AG09319 (cell line): ENCODE data around the gene GATA3.

Experiments used
- DNase-seq: peaks from one replicate; pipeline ENCODE4 v3.0.0-alpha.2; 2010; ENCODE audit warnings: low read depth; ENCODE audit errors: extremely low read depth
- CTCF ChIP-seq: IDR thresholded peaks from 2 replicates; pipeline ENCODE4 v1.5.1; 2011; ENCODE audit warnings: low read depth, mild to moderate bottlenecking, inconsistent platforms, low read length, moderate library complexity

Gene GATA3

GRCh38 chr10:8084799-8085198 is 30.3 kb downstream of the GATA3 start:
- DNase-seq, result no peak
- no peak for TF ChIP-seq CTCF

- TF ChIP-seq CTCF, result no peak
- DNase-seq, result no peak
These were observed 30.8 kb downstream of the GATA3 start for GRCh38 chr10:8085251-8085650.

GRCh38 chr10:8086315-8086714 is 31.8 kb downstream of the GATA3 start:
- TF ChIP-seq CTCF, result no peak
- DNase-seq, result no peak

- DNase-seq, result no peak
- TF ChIP-seq CTCF, result no peak
These were observed 34.0 kb downstream of the GATA3 start for GRCh38 chr10:8088504-8088903.

GRCh38 chr10:8092428-8092827 is 37.9 kb downstream of the GATA3 start:
- TF ChIP-seq CTCF, result no peak
- no peak for DNase-seq

- DNase-seq, result no peak
- no peak for TF ChIP-seq CTCF
These were observed 41.5 kb downstream of the GATA3 start for GRCh38 chr10:8095959-8096358.

- no peak for DNase-seq
- TF ChIP-seq CTCF, result no peak
These were observed 42.4 kb downstream of the GATA3 start for GRCh38 chr10:8096931-8097330.
